NCI-H748 (cell line): ENCODE data around the gene SMC4.
"Not testable (repeated sequence)": the region's sequence is repeated elsewhere in the genome, so short reads cannot be mapped to it uniquely, and the experiment has no call there.

ENCODE experiments used
- DNase-seq: peaks from one replicate; lab custom pipeline; 2025; ENCODE audit not compliant: unreplicated experiment; lab: John Stamatoyannopoulos, UW

Gene SMC4

GRCh38 chr3:160399125-160400029, at the start of gene SMC4, which contains the start of gene IFT80:
Gene SMC4, plus strand, starts transcription at chr3:160399650. Its CDS starts 1,177 bp downstream, at chr3:160400827.
Gene IFT80, minus strand, starts transcription at chr3:160399225. Its CDS starts 14,625 bp downstream, at chr3:160384600.
- peak; percentile 96 for DNase-seq

DNA sequence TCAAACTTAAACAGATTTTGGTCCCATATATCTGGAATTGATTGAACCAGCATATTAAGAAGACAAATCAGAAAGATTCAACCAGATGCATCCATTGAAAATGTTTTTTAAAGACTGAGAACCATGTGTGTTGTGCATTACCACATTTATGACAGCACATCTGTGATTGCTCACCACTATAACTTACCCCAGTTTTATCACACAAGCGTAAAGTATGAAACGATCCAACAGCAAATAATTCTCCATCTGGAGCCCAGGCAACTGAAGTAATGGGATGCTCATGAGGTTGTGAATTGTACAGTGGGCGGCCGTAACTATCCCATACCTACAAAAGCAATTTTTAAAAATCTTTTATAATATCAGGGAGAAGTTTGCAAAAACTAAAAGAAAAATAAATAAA, 43.6 kb upstream of the SMC4 start:
- DNase-seq, result no peak

DNA sequence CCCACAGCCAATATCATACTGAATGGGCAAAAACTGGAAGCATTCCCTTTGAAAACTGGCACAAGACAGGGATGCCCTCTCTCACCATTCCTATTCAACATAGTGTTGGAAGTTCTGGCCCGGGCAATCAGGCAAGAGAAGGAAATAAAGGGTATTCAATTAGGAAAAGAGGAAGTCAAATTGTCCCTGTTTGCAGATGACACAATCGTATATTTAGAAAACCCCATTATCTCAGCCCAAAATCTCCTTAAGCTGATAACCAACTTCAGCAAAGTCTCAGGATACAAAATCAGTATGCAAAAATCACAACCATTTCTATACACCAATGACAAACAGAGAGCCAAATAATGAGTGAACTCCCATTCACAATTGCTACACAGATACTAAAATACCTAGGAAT, 36.6 kb upstream of the SMC4 start:
- DNase-seq, result not testable (repeated sequence)

DNA sequence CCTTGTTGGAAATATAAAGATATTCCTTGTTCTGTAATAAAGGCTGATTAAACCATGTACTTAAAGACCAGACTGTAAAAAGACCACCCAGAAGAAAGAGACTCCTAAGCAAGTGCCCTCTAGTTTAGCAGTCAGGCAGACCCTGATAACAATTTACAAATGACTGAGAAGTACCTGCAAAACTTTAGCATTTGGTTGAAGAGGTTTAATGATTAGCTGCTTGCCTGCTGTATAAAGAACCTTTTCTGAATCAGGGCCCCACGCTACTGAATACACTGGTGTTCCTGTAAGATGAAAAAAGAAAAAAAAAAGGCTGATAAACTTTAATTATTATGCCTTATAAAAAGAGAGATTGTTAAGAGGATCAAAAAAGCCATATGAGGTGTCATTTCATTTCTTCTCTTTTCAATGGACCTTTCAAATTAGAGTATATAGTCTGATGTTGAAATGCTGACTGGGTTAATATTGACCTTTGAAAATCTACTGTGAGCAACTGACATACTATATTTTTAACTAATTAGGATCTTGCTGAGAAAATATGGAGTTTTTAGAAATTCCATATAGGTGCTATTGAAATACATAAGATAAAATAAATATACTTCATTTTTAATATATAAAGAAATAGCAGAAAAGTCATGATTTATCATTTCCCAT, 33.5 kb upstream of the SMC4 start:
- no peak for DNase-seq

DNA sequence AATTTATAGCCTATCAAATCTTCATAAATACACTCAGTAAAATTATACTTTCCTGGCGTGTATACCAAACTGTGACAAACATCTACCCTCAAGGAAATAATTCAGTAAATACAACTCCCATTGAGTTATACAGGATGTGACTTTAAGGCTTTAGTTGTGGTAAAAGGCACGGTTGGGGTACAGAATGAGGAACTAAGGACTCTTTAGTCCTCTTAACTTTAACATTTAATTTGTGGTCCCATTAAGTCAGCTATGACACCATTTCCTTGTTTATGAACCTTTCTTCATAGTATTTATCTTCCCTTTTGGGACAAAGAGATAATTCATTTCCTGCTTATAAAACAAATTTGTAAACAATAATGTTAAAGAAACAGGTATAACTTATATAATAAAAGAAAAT, 30.6 kb upstream of the SMC4 start:
- no peak for DNase-seq

GRCh38 chr3:160369784-160370183, 29.7 kb upstream of the SMC4 start:
- DNase-seq, result no peak

DNA sequence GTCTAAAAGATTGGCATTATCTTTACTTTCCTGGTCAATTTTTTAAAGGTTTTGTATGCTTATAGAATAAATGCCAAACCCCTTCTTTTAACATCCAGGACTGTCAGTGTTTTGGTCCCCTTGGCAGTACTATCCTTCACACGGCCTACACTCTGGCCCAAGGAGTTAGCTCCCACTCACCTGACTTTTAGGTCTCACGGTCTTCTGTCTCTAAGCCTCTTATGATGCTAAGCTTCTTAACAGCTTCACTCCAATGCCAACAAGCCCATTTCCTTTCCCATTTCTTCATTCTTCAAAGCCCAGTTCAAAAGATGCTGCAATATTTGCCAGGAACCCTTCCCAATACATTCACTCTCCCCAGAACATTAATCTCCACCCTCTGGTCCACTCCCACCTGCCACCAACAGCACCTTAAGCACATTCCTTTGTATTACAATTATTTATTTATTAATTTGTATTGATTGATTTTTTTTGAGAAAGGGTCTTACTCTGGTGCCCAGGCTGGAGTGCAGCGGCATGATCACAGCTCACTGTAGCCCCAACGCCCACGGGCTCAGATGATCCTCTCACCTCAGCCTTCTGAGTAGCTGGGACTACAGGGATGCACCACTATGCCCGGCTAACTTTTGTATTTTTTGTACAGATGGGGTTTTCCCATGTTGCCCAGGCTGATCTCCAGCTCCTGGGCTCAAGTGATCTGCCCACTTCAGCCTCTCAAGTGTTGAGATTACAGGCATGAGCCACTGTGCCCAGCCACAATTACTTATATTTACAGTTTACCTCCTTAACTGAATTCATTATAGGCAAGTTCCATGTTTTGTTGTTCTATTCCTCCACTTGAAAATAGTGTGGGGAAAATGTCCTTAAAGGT, 28.2 kb upstream of the SMC4 start:
- DNase-seq, result no peak

- DNase-seq, result no peak
Observed at GRCh38 chr3:160372780-160373179, 26.7 kb upstream of the SMC4 start.

DNA sequence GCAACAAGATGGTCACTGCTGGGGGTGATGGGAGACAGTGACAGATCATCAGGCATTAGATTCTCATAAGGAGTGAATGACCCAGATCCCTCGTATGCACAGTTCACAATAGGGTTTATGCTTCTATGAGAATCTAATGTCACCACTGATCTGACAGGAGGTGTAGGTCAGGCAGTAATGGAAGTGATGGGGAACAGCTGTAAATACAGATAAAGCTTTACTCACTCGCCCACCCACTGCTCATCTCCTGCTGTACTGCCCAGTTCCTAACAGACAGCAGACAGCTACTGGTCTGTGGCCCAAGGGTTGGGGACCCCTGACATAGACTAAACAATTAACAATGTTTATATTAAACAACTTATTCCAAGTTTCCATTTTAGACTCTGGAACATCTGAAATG, 25.8 kb upstream of the SMC4 start:
- DNase-seq, result no peak

- DNase-seq, result no peak
Observed at GRCh38 chr3:160374472-160374871, 25.0 kb upstream of the SMC4 start.

DNA sequence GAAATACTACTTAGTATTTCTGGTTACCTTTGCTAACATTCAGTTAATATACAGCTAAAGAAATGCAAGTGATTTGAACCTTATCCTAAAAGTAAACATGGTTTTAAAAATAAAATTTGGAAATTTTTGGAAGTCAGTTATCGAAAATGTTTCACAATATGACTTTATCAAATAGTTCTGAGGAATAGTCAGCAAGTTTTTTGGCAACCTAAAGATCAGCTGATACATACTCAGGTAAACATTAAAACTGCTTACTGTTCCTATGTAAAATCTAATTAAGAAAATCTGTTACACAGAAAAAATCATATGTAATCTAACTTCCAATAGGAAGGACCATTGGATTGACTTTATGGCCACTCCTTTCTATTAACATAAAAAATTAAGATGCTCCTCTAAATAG, 24.5 kb upstream of the SMC4 start:
- DNase-seq, result no peak

GRCh38 chr3:160376681-160377080, 22.8 kb upstream of the SMC4 start:
- DNase-seq, result no peak

- DNase-seq, result no peak
Observed at GRCh38 chr3:160378331-160379109, 20.9 kb upstream of the SMC4 start.

GRCh38 chr3:160379628-160380214, 19.7 kb upstream of the SMC4 start:
- DNase-seq, result no peak

DNA sequence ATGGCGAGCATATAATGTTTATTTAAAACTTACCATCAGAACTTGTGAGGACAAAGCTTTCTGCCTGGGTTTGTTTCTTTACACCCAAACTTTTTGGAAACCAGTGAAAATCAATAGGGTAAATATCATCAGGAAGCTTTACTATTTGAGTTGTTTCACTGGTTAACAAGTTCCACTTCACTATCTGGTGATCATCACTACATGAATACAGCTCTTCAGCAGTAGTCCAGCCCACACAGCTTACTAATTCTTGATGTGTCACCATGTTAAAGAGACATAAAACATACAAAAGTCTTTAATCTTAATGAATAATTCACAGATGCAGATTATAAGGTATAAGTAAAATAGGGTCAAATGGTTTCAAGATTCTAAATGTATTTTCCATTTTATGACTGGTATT, 18.0 kb upstream of the SMC4 start:
- DNase-seq, result no peak

GRCh38 chr3:160384639-160385318, 14.7 kb upstream of the SMC4 start:
- no peak for DNase-seq

GRCh38 chr3:160390565-160391138, 8.8 kb upstream of the SMC4 start:
- no peak for DNase-seq

DNA sequence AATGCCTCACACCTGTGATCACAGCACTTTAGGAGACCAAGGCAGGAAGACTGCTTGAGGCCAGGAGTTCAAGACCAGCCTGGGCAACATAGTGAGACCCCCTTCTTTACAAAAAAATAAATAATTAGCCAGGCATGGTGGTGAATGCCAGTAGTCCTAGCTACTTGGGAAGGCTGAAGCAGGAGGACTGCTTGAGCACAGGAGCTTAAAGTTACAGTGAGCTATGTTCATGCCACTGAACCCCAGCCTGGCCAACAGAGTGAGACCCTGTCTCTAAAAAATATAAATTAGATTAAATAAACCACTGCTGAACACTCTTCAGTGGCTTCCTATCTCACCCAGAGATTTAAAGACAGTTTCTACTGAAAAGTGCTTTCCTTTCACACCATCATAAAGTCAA, 6.7 kb upstream of the SMC4 start:
- no peak for DNase-seq

- DNase-seq, result no peak
Observed at GRCh38 chr3:160393346-160394008, 6.0 kb upstream of the SMC4 start.
